H9 (cell line): ENCODE measurements around the gene NFYB. TPM values are rescaled to one million over a fixed set of nuclear protein-coding genes. Genes with fewer than 3 reads are reported as not detected.
"Not testable (repeated sequence)": the region's sequence is repeated elsewhere in the genome, so short reads cannot be mapped to it uniquely, and the experiment has no call there.

Experiments
- DNase-seq: peaks from one replicate; pipeline ENCODE4 v3.0.0-alpha.2; 2017
- H2AFZ ChIP-seq: one replicate; pipeline ENCODE4 v1.6.1; 2013; ENCODE audit warnings: mild to moderate bottlenecking, low read length, control low read depth, moderate library complexity
- H2AK5ac ChIP-seq: 2 replicates; pipeline ENCODE4 v1.6.1; 2013; ENCODE audit warnings: low read length, control low read depth, mixed read lengths; ENCODE audit not compliant: insufficient read length
- H2BK120ac ChIP-seq: one replicate; pipeline ENCODE4 v1.6.1; 2013; ENCODE audit warnings: low read depth, mild to moderate bottlenecking, low read length, control low read depth, inconsistent platforms; ENCODE audit not compliant: poor library complexity, severe bottlenecking
- H2BK12ac ChIP-seq: 2 replicates; pipeline ENCODE4 v1.6.1; 2013; ENCODE audit warnings: low read length, control low read depth, mixed read lengths, low read depth; ENCODE audit not compliant: insufficient read length
- H2BK15ac ChIP-seq: 2 replicates; pipeline ENCODE4 v1.6.1; 2013; ENCODE audit warnings: low read depth, low read length, control low read depth
- H2BK20ac ChIP-seq: one replicate; pipeline ENCODE4 v1.6.1; 2013; ENCODE audit warnings: low read depth, mild to moderate bottlenecking, low read length, control low read depth, inconsistent platforms; ENCODE audit not compliant: poor library complexity, severe bottlenecking
- H2BK5ac ChIP-seq: 2 replicates; pipeline ENCODE4 v1.6.1; 2013; ENCODE audit warnings: low read length, control low read depth, mixed read lengths; ENCODE audit not compliant: insufficient read length
- H3K14ac ChIP-seq: 2 replicates; pipeline ENCODE4 v1.6.1; 2013; ENCODE audit warnings: low read length, control low read depth; ENCODE audit not compliant: insufficient read depth
- H3K18ac ChIP-seq: 2 replicates; pipeline ENCODE4 v1.6.1; 2013; ENCODE audit warnings: low read depth, mild to moderate bottlenecking, mixed read lengths, low read length, control low read depth; ENCODE audit not compliant: insufficient read length
- H3K23ac ChIP-seq: 2 replicates; pipeline ENCODE4 v1.6.1; 2013; ENCODE audit warnings: low read length, control low read depth, mixed read lengths, low read depth; ENCODE audit not compliant: insufficient read length
- H3K23me2 ChIP-seq: 2 replicates; pipeline ENCODE4 v1.6.1; 2013; ENCODE audit warnings: low read depth, mild to moderate bottlenecking, mixed read lengths, low read length, control low read depth; ENCODE audit not compliant: insufficient read length, poor library complexity, severe bottlenecking
- H3K27ac ChIP-seq: 2 replicates; pipeline ENCODE4 v1.5.1; 2013; ENCODE audit warnings: low read length, control low read depth, mixed read lengths, low read depth; ENCODE audit not compliant: insufficient read length
- H3K27me3 ChIP-seq: 2 replicates; pipeline ENCODE4 v1.6.1; 2013; ENCODE audit warnings: low read length, control low read depth, inconsistent platforms; ENCODE audit not compliant: insufficient read depth
- H3K4ac ChIP-seq: 2 replicates; pipeline ENCODE4 v1.6.1; 2013; ENCODE audit warnings: low read depth, mild to moderate bottlenecking, control low read depth, inconsistent platforms, low read length, moderate library complexity
- H3K4me1 ChIP-seq: 2 replicates; pipeline ENCODE4 v1.6.1; 2013; ENCODE audit warnings: low read length, control low read depth, inconsistent platforms; ENCODE audit not compliant: insufficient read depth
- H3K4me2 ChIP-seq: 2 replicates; pipeline ENCODE4 v1.6.1; 2013; ENCODE audit warnings: low read length, control low read depth, mixed read lengths; ENCODE audit not compliant: insufficient read length, insufficient read depth
- H3K56ac ChIP-seq: 2 replicates; pipeline ENCODE4 v1.6.1; 2013; ENCODE audit warnings: low read depth, mild to moderate bottlenecking, mixed read lengths, low read length, control low read depth; ENCODE audit not compliant: insufficient read length
- H3K79me1 ChIP-seq: 2 replicates; pipeline ENCODE4 v1.6.1; 2013; ENCODE audit warnings: low read depth, mild to moderate bottlenecking, moderate library complexity, low read length, control low read depth, inconsistent platforms; ENCODE audit not compliant: insufficient read depth, poor library complexity, severe bottlenecking
- H3K79me2 ChIP-seq: 2 replicates; pipeline ENCODE4 v1.6.1; 2013; ENCODE audit warnings: low read length, control low read depth, inconsistent platforms; ENCODE audit not compliant: insufficient read depth
- H3K9ac ChIP-seq: 2 replicates; pipeline ENCODE4 v1.6.1; 2013; ENCODE audit warnings: low read length, control low read depth, mixed read lengths; ENCODE audit not compliant: insufficient read length; ENCODE audit errors: extremely low read depth
- H3K9me3 ChIP-seq: one replicate; pipeline ENCODE4 v1.6.1; 2013; ENCODE audit warnings: low read depth, low read length, inconsistent platforms; ENCODE audit not compliant: control insufficient read depth
- H3T11ph ChIP-seq: one replicate; pipeline ENCODE4 v1.6.1; 2013; ENCODE audit warnings: mild to moderate bottlenecking, low read length, control low read depth, inconsistent platforms
- H4K20me1 ChIP-seq: one replicate; pipeline ENCODE4 v1.6.1; 2013; ENCODE audit not compliant: control insufficient read depth, insufficient read length, insufficient read depth
- H4K5ac ChIP-seq: 2 replicates; pipeline ENCODE4 v1.6.1; 2013; ENCODE audit warnings: low read depth, mild to moderate bottlenecking, mixed read lengths, low read length, control low read depth; ENCODE audit not compliant: insufficient read length
- H4K8ac ChIP-seq: replicated peaks from 2 replicates; pipeline ENCODE4 v1.6.1; 2013; ENCODE audit warnings: low read length, control low read depth, mixed read lengths, low read depth; ENCODE audit not compliant: insufficient read length
- H4K91ac ChIP-seq: 2 replicates; pipeline ENCODE4 v1.6.1; 2013; ENCODE audit warnings: low read depth, mild to moderate bottlenecking, moderate library complexity, mixed read lengths, low read length, control low read depth; ENCODE audit not compliant: insufficient read length
- H3K27ac Mint-ChIP-seq, 3 experiments: 2 replicates in 2 of 3; 3 replicates in 1 of 3; pipeline ENCODE4 v1.8.0; 2020 to 2021; ENCODE audit warnings: mixed read lengths in 3 of 3, mild to moderate bottlenecking in 1 of 3, moderate library complexity in 1 of 3
- H3K27me3 Mint-ChIP-seq: 2 replicates; pipeline ENCODE4 v1.8.0; 2021; ENCODE audit warnings: low read depth, mild to moderate bottlenecking, moderate library complexity, mixed read lengths
- H3K36me3 Mint-ChIP-seq, 3 experiments: 2 replicates in 2 of 3; 3 replicates in 1 of 3; pipeline ENCODE4 v1.8.0; 2020 to 2021; ENCODE audit warnings: low read depth in 3 of 3, mixed read lengths in 3 of 3; ENCODE audit not compliant: insufficient read depth in 1 of 3
- H3K4me1 Mint-ChIP-seq, 2 experiments: 2 replicates each; pipeline ENCODE4 v1.8.0; 2020; ENCODE audit warnings: mixed read lengths in 2 of 2
- H3K4me3 Mint-ChIP-seq, 2 experiments: 2 replicates in 1 of 2; 3 replicates in 1 of 2; pipeline ENCODE4 v1.8.0; 2020 to 2021; ENCODE audit warnings: mild to moderate bottlenecking in 2 of 2, mixed read lengths in 2 of 2, moderate library complexity in 1 of 2
- H3K9me3 Mint-ChIP-seq, 2 experiments: 2 replicates in 1 of 2; 3 replicates in 1 of 2; pipeline ENCODE4 v1.8.0; 2020; ENCODE audit warnings: mild to moderate bottlenecking in 2 of 2, mixed read lengths in 2 of 2, moderate library complexity in 1 of 2
- WGBS: extraction: QIAGEN DNeasy Blood & Tissue Kit; methylation state at CpG from one replicate; pipeline ENCODE4 v1.1.7; 2013; ENCODE audit warnings: missing lambda C conversion rate, low lambda C conversion rate, mixed read lengths; ENCODE audit not compliant: insufficient read length; ENCODE audit errors: extremely low coverage; 5-methylcytosine and 5-hydroxymethylcytosine counted together
- total RNA-seq: library from RNA; stranded (reverse); gene quantifications from 2 replicates; pipeline ENCODE4 v1.2.1, GENCODE V29; 2021
- TF ChIP-seq, protein P1 (sequence below): fragments of 200-600 bp; sonication (generic); conservative IDR thresholded peaks from 3 replicates; pipeline ENCODE4 v1.8.0; 2021; ENCODE audit warnings: antibody characterized with exemption, mild to moderate bottlenecking

The NFYB gene
- total RNA-seq, 1 experiment from 2014 or later = 52.5 TPM

DNA sequence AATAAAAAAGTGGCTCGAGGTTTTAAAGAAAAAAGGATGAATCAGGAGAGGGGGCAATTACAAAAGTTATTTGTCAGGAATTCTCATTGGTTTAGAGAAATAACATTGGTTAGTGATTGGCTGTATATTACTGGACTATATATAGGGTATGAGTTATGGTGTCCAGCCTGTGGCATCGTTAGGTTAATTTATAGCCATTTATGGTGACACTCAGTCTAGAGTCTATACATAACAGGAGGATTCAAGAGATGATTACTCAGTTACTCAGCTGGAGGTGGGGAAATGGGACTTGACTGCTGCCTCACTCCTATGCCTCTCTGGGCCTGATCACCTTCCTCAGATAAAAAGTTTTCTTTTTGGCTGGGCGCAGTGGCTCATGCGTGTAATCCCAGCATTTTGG, 25.6 kb upstream of the NFYB start:
- Histone ChIP-seq H4K5ac (no peak overlapping the region), H3K9me3 (no peaks in the 10 kb centered on the region), H2BK5ac (no peak overlapping the region), H2AK5ac (no peak overlapping the region), H3K4me1 (no peaks in the 10 kb centered on the region; the same call in 1 of the 2 replicates), H2BK15ac (no peak overlapping the region), H3K23ac (no peak overlapping the region), H2AFZ (no peak overlapping the region), H2BK120ac (no peak overlapping the region), H4K8ac (no peak overlapping the region), H2BK12ac (no peak overlapping the region), H4K91ac (no peak overlapping the region), H2BK20ac (no peak overlapping the region), H3K4me2 (no peak overlapping the region), H3K18ac (no peak overlapping the region), H3K9ac (no peak overlapping the region), H3K79me2 (no peaks in the 10 kb centered on the region), H4K20me1 (no peaks in the 10 kb centered on the region), H3K4ac (no peak overlapping the region), H3K23me2 (no peaks in the 10 kb centered on the region), H3K14ac (no peak overlapping the region), H3T11ph (no peak overlapping the region), H3K79me1 (no peaks in the 10 kb centered on the region), H3K27me3 (no peaks in the 10 kb centered on the region), H3K27ac (no peak overlapping the region), H3K56ac (no peak overlapping the region)
- Mint-ChIP-seq H3K4me3 (no peak overlapping the region), H3K9me3 (no peaks in the 10 kb centered on the region), H3K27ac (no peak overlapping the region), H3K4me1 (peaks cover 3 to 4% of the 10 kb centered on the region in 2 experiments; a peak in 3 of 4 replicates), H3K27me3 (no peaks in the 10 kb centered on the region), H3K36me3 (no peaks in the 10 kb centered on the region)
- no peak for DNase-seq
- TF ChIP-seq, protein P1, sequence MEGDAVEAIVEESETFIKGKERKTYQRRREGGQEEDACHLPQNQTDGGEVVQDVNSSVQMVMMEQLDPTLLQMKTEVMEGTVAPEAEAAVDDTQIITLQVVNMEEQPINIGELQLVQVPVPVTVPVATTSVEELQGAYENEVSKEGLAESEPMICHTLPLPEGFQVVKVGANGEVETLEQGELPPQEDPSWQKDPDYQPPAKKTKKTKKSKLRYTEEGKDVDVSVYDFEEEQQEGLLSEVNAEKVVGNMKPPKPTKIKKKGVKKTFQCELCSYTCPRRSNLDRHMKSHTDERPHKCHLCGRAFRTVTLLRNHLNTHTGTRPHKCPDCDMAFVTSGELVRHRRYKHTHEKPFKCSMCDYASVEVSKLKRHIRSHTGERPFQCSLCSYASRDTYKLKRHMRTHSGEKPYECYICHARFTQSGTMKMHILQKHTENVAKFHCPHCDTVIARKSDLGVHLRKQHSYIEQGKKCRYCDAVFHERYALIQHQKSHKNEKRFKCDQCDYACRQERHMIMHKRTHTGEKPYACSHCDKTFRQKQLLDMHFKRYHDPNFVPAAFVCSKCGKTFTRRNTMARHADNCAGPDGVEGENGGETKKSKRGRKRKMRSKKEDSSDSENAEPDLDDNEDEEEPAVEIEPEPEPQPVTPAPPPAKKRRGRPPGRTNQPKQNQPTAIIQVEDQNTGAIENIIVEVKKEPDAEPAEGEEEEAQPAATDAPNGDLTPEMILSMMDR = no peak
- no CpG with 5 or more reads among the region's 4 CpGs for WGBS

DNA sequence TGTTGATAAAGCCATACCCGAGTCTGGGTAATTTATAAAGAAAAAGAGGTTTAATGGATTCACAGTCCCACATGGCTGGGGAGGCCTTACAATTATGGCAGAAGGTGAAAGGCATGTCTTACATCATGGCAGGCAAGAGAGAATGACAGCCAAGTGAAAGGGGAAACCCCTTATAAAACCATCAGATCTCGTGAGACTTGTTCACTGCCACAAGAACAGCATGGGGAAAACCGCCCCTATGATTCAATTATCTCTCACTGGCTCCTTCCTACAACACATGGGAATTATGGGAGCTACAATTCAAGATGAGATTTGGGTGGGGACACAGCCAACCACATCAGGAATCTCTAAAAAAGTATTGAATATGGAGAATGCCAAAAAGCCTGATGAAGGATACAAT, 25.0 kb upstream of the NFYB start:
- H3K56ac ChIP-seq, H3K4me2 ChIP-seq, H3K4me3 Mint-ChIP-seq, H3K4ac ChIP-seq, H3K27ac ChIP-seq, H3K27me3 ChIP-seq, H3K27me3 Mint-ChIP-seq, H3T11ph ChIP-seq, H2BK120ac ChIP-seq, H3K18ac ChIP-seq, H2AK5ac ChIP-seq, H3K9me3 Mint-ChIP-seq, H3K79me2 ChIP-seq, H3K27ac Mint-ChIP-seq, H4K91ac ChIP-seq, H3K4me1 ChIP-seq, H3K23ac ChIP-seq, H2BK5ac ChIP-seq, H2BK20ac ChIP-seq, H3K79me1 ChIP-seq, H3K23me2 ChIP-seq, H4K20me1 ChIP-seq, H4K8ac ChIP-seq, H3K9ac ChIP-seq, H3K14ac ChIP-seq, H2BK12ac ChIP-seq, H2BK15ac ChIP-seq, H4K5ac ChIP-seq, H3K4me1 Mint-ChIP-seq, H3K9me3 ChIP-seq, H2AFZ ChIP-seq, DNase-seq, H3K36me3 Mint-ChIP-seq: not testable (repeated sequence)
- no CpG with 5 or more reads among the region's 3 CpGs for WGBS
